HG02973 (cell line): ENCODE data around the gene SUSD5.
"Not testable (repeated sequence)": the region's sequence is repeated elsewhere in the genome, so short reads cannot be mapped to it uniquely, and the experiment has no call there.

Experiments
- ATAC-seq: cut with Tn5 transposase; IDR thresholded peaks from one replicate; pipeline ENCODE4 v1.9.1; 2021; ENCODE audit warnings: moderate library complexity; ENCODE audit not compliant: unreplicated experiment

SUSD5 gene

DNA sequence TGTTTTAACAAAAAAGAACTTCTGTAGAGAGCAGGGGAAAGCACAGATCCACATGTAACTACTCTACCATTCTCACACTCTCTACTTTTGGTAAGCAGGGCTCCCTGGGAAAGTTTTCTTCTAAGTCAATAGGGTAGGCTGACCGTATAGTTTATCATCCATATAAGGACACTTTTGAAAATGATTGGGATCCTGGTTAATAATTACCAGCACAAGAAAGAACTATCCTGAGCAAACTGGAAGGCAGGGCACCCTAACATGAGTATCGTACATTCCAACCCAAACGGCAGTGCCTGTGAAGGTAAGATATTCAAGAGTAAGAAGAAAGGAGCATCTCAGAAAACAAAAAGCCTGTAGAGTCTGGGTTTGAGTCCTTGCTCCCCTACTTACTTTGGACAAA, 22.1 kb downstream of the SUSD5 start:
- ATAC-seq = no peak

DNA sequence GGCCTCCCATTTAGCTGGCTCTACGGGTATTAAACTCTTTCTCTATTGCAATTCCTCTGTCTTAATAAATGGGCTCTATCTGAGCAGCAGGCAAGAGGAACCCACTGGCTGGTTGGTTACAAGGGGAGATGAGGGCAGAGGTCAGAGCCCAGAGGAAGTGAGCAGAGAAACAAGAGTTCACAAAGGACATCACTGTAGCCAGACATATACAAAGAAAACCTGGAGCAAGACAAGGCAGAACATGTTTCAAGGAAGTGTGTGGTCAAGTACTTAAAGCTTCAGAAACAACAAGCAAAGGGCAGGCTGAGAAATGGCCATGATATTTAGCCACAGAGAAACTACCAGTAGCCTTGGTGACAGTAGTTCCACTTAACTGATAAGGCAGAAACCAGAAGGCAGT, 24.3 kb downstream of the SUSD5 start:
- no peak for ATAC-seq

DNA sequence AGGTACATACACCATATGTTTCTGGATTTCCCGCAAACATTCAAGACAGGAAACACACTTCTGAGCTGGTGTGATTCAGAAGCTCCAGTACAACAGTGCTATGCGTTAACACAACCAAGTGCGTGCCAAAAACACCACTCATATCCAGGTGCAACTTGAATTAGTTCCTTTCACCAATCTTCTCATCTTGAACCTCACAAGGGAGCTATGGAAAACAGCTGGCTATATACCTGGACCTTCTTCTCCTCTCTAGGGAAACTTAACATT, 31.3 kb downstream of the SUSD5 start:
- no peak for ATAC-seq

DNA sequence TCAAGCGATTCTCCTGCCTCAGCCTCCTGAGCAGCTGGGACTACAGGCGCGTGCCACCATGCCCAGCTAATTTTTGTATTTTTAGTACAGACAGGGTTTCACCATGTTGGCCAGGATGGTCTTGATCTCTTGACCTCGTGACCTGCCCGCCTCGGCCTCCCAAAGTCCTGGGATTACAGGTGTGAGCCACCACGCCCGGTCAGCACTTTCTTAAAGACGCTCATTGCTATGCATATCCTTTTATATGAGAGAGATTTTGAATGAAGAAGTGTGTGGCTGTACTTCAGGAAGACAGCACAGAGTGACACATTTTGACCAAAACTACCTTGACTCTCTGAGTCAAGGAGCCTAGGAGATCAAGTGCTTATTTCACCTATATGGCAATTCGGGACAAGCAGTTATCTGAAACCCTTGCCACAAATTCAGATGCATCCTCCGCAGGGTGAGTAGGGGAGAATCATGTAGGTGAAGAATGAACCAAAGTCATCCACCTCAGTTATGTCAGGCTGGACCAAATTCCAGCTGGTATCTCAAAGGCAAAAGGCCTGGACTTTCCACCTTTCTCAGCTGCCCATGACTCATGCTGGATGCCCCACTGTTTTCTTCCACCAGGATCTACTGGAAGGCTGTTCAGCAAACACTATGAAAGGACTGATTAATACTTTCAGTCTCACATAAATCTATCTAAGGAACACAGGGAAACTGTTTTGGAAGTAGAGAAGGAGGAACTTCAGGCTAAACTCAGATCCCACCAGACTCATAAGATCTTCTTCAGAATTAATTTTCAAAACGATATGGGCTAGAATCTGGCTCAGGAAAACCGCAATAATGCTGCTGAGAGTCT, 31.9 kb downstream of the SUSD5 start:
- no peak for ATAC-seq

DNA sequence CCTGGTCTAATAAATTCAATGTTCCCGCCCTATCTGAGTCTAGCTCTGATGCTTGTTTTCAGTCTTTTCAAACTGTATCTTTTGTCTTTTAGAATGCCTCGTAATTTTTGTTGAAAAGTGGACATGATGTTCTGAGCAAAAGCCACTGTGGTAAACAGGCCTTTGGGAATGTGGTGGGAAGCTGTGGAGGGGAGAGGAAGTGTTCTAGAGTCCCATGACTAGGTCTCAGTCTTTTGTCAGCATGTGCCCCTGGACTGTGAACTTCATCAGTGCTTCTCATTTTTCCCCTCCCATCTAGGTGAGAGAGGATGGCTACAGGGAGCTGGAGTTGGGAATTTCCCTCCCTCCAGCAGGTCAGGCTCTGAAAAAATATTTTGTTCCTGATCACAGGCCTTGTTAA, 33.7 kb downstream of the SUSD5 start:
- no peak for ATAC-seq

DNA sequence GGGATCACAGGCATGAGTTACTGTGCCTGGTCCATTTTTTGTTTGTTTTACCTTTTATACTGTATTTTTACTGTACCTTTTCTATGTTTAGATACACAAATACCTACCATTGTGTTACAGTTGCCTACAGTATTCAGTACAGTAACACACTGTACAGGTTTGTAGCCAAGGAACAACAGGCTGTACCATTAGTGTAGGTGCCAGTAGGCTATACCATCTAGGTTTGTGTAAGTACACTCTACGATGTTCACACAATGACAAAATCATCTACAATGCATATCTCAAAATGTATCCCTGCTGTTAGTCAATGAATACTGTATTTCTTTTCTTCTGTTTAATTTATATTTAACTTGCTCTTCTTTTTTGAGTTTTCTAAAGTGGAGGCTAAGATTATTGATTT, 37.0 kb downstream of the SUSD5 start:
- not testable (repeated sequence) for ATAC-seq

DNA sequence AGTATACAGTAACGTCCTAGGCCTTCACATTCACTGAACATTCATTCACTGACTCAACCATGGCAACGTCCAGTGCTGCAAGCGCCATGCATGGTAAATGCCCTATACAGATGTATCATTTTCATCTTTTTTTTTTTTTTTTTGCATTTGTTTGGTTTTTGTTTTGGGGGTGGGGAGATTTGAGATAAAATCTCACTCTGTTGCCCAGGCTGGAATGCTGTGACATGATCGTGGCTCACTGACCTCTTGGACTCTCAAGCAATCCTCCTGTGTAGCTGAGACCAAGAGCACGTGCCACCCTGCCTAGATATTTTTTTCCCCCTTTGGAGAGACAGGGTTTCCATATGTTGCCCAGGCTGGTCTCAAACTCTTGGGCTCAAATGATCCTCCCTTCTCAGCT, 37.4 kb downstream of the SUSD5 start:
- no peak for ATAC-seq

DNA sequence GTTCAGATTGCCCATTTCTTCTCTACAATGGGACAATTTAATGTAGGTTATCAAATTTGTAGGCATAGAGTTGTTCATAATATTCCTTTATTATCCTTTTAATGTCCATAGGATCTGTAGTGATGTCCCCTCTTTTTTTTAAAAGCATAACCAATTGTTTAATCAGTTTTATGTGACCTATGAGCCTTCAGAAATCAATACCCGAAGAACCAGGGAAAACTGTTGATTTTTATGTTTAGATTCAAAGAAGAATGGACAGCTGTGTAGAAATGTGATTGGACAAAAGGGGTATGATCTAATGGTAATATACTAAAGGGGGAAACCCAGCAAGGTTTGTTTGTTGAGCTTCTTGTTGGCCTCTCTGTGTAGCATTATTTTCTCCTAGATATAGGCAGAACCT, 39.5 kb downstream of the SUSD5 start:
- no peak for ATAC-seq

DNA sequence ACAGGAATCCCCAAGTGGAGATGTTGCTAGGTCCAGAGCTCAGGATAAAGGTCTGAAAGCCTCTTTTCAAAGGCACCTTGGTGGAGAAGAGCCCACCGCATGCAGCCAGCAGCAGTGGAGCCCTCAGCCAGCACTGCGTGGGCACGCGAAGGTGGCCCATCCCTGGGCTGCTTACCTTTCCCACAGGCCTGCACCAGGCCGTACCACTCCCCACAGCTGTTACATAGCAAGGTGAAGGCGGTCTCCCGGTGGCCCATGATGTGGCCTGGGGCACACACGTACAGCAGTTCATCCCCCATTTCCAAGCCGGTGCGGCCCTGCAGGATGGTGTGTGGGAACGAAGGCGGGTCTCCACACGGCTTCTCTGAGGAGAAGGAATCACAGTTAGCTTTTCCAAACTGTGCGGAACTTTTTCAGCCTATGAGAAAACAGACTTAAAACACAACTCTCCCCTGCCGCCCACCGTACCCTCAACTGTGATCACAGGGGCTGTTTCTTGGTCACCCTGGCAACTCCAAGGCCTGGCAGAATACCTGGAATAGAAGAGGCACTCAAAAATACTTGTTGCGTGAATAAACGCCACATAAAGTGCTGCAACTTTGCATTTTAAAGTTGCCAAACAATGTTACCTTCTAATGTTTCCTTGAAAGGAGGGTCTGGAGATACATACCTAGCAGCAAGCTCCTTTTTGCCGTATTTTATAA, 43.7 kb downstream of the SUSD5 start:
- no peak for ATAC-seq

DNA sequence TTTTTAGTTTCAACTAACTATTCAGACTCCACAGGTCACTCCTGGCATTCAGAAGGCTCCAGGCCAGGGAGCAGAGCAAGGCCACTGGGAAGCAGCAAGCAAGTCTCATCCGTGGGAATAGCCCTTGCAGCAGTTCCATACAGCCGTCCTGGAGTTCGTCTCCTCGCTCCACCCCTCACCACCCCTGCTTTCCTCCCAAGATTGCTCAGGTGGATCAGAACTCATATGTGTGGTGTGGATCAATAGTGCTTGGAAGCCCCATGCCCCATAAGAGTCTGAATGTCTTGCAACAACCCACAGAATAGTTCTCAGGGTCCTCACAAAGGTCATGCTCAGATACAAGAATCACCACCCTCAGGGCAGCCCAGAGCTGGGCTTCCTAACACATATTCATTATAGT, 44.5 kb downstream of the SUSD5 start:
- no peak for ATAC-seq

DNA sequence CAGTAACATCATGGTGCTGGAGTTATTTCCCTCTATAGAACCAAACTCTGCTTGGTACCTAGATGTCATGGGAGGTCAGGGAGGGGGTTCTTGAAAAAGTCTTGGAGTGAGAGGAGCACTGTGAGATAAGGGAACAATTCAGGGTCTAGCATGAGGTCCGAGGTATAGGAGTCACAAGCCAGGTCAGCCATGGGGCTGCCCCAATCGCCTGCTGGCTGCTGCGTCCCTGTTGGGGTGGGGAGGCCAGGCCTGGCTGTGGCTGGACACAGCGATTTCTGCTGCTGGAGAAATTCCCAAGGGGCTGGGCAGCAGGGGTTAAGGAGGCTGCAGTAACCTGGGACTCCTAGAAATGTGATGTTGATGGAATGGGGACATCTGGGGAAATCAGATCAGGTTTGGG, 44.9 kb downstream of the SUSD5 start:
- ATAC-seq = no peak

DNA sequence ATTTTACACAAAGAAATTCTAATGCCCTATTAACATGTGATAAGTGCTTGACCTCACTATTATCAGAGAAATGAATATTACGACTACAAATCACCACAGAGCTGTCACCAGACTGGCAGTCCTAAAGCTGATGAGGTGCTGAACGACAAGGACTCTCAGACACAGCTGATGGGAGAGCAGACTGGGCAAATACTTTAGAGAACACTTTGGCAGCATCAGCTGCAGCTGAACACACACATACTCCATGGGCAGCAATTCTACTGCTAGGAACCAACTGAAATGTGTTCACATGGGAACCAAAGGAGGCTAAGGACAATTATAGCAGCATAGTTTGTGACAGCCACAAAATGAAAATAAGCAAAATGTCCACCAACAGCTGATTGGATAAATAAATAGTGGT, 45.5 kb downstream of the SUSD5 start:
- ATAC-seq = no peak

DNA sequence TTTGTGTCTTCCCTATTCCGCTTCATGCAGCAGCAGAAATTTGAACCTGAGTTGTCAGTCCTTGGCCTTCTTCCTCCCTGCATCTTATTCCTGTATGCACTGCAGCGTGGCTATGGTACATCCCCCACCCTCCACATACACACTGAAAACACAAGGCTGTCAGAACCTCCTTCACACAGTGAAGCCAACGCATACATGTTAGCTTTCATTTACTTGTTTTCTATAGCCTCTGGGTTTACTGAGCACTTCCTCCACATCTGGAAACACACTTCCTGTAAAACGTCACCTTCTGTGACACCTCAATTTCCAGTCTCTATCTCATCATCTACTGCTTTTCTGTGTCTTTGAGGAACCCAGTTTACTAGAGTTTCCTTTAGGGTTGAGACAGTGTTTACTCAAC, 47.0 kb downstream of the SUSD5 start:
- ATAC-seq = no peak

DNA sequence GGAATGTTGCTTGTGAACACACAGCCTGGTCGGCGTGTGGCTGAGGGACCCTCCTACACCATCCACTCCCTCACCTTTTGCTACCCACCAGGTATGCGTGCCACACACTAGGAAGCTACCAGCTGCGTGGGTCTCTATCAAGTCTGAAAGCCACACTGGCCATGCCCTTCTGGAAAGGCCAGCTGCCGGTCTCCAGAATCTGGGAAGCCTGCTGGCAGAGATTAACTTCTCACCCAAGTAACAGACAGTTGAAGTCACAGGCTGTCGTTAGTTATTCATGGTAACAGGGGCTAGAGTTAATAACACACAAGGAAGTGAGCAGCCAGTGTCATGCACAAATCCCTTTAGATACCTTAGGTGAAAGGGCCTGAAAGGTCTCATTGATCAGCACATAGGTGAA, 48.1 kb downstream of the SUSD5 start:
- no peak for ATAC-seq

DNA sequence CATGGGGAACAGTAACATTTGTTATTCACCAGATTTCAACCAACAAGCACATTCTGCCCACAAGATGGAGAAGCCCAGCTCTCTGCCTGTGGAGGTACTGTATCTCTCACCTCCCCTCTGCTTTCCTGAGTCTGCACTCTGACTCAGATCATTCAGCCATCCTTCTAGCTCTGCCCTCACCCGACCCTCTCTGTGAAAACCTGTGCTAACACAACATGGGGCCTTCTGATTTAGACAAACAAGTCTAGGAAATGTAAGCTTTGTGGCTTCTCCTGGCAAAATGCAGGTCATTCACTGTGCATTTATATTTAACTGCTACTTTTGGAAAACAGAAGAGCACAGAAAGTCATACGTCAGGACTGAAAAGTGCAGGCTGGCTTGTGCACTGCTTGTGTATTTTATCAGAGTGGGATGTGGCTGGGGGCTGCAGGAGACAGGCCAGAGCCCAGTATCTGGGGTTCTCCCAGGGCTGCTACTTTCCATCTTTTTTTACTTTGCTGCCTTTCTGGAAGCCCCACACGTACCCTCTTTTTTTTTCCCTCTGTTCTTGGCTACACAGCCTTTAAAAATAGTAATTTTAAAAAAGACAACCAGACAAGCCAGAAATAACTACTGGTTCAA, 50.8 kb downstream of the SUSD5 start:
- no peak for ATAC-seq

DNA sequence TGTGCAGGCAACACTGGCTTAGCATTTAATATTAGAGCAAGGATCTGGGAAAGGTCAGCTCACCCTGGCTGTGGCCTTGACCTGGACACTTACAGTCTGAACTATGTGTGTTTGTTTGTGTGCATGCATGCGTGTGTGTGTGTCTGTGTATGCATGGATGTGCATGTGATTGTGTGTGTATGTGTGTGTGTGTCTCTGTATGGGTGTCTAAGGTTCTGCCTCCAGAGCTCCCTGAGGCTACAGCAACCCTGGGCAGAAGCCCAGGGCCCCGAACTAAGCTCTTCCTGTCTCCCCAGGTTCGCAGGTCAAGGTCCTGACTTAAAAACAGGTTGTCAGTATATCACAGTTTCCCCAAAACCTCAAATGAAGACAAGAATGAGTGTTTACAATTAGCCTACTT, 51.3 kb downstream of the SUSD5 start:
- ATAC-seq = no peak

DNA sequence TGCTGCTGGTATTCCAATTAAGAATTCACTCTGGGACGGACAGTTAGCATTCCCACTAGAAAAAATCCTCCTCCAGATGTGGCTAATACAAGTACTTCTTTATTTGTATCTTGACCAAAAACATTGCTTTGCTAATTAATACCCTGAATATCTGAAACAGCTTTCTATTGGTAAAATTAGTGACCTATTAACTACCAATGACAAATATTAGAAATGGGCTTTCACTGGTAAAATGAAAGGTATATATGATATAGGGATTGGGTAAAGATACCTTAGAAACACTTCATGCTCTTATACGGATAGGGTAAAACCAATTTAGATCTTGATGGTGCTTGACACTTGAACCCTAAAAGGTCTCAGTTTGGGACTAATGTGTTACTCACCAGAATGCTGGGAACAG, 52.5 kb downstream of the SUSD5 start:
- ATAC-seq = no peak

DNA sequence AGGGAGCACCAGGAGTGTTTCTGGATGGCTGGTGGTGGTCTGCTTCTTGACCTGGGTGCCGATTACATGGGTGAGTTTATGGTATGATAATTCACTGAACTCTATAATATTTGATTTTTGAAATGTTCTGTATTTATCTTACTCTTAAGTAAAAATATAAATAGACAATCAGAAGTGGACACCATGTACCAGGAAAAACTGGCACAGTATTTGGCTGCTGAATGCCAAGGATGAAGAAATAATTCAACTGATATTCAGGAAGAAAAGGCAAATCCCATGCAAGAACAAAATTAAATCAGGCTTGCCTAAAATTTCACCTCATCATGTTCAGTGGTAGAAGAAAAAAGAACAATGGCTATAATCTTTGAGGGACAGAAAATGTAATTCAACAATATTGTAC, 53.2 kb downstream of the SUSD5 start:
- no peak for ATAC-seq

DNA sequence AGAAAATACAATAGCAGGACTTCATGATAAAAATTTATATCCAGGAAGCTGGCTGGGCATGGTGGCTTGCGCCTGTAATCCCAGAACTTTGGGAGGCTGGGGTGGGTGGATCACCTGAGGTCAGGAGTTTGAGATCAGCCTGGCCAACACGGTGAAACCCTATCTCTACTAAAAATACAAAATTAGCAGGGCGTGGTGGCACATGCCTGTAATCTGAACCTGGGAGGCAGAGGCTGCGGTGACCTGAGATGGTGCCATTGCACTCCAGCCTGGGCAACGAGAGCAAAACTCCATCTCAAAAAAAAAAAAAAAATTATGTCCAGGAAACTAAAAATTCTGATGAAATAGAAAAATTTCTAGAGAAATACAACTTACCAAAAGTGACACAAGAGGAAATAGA, 56.0 kb downstream of the SUSD5 start:
- ATAC-seq = not testable (repeated sequence)

DNA sequence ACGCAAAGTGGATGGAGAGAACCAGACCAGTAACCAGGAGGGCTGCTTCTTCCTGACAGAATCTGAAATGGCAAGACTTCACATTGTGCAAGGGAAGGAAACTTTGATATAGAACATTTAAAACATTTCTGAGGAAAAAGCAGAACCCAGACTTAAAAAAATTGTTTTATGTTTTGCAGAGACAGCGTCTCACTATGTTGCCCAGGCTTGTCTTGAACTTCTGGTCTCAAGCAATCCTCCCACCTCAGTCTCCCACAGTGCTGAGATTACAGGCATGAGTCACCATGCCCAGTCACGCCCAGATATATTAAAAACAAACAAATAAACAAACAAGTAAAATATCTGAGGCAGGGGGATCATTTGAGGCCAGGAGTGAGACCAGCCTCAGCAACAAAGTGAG, 58.6 kb downstream of the SUSD5 start:
- no peak for ATAC-seq

DNA sequence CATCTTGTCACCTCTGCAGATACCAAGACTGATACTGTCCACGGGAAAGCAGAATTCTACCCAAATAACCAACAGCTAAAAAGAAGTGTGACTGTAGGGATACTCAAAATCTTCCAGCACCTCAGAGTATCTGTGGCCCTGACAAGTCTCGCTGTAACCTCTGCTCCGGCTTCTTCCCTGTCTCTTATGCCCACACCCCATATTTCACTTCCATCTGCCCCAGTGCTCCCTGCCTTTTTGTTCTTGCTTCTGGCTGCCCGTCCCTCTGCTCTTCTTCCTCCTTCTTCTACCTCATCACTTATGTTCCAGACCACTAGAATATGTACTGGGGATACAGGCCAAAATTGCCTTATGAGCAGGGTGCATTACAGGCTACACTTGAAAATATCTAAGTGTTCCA, 59.4 kb downstream of the SUSD5 start:
- no peak for ATAC-seq

DNA sequence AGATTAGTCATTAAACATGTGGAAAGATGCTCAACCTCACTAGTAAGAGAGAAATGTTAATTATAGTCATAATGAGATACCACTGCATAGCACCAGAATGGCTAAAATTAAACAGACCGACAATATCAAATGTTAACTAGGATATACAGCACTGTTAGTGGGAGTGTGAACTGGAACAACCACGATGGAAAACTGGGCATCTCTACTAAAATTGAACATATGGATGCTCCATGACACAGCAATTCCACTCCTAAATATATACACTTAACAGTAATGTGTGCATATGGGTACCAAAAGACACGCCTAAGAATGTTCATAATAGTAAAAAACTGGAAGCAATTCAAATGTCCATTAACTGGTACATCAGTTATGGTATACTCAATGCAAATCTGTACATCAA, 63.3 kb downstream of the SUSD5 start:
- no peak for ATAC-seq
